Ascending aorta (tissue), 2 donors: Measurements from ENCODE around the gene PARD3B. TPM values are rescaled to one million over a fixed set of nuclear protein-coding genes. Genes with fewer than 3 reads are reported as not detected.
"Not testable (repeated sequence)": the region's sequence is repeated elsewhere in the genome, so short reads cannot be mapped to it uniquely, and the experiment has no call there.

ENCODE experiments used
- DNase-seq, 2 donors: peaks; one replicate each; pipeline ENCODE4 v3.0.0-alpha.2; 2019; ENCODE audit warnings: low spot score in 2 of 2
- H3K27ac ChIP-seq, 2 donors: fragments of 200-600 bp; sonication (generic); one replicate each; pipeline ENCODE4 v1.5.1; 2016 to 2017; ENCODE audit warnings: mild to moderate bottlenecking in 1 of 2
- H3K27me3 ChIP-seq: fragments of 200-600 bp; sonication (generic); one replicate; pipeline ENCODE4 v1.5.1; 2017
- H3K36me3 ChIP-seq, 2 donors: fragments of 200-600 bp; sonication (generic); one replicate each; pipeline ENCODE4 v1.5.1; 2016
- H3K4me1 ChIP-seq, 2 donors: fragments of 200-600 bp; sonication (generic); one replicate each; pipeline ENCODE4 v1.5.1; 2016 to 2017; ENCODE audit warnings: mild to moderate bottlenecking in 1 of 2
- H3K4me3 ChIP-seq, 2 donors: fragments of 200-600 bp; sonication (generic); one replicate each; pipeline ENCODE4 v1.5.1; 2016 to 2017; ENCODE audit warnings: mild to moderate bottlenecking in 1 of 2
- H3K9me3 ChIP-seq, 2 donors: fragments of 200-600 bp; sonication (generic); one replicate each; pipeline ENCODE4 v1.5.1; 2016
- CTCF ChIP-seq, 3 experiments: fragments of 200-600 bp in 2 of 3; fragments of 450-650 bp in 1 of 3; sonication (generic) in 2 of 3; IDR thresholded peaks; one replicate each; pipeline ENCODE4 v1.5.1; 2016 to 2019; ENCODE audit warnings: antibody characterized with exemption in 3 of 3, mild to moderate bottlenecking in 1 of 3, moderate library complexity in 1 of 3
- intact Hi-C: fragments of 100-400 bp; cut with DNase I; formaldehyde crosslinking; loops from one replicate; pipeline ENCODE4 v1.15.1; 2023
- total RNA-seq: library from RNA; depleted of rRNA; stranded (reverse); fragments of >200 nt; gene quantifications from one replicate; pipeline ENCODE4 v1.1.0, GENCODE V29; 2016

PARD3B gene
- total RNA-seq, 1 donor from 2014 or later = 9.5 TPM

DNA sequence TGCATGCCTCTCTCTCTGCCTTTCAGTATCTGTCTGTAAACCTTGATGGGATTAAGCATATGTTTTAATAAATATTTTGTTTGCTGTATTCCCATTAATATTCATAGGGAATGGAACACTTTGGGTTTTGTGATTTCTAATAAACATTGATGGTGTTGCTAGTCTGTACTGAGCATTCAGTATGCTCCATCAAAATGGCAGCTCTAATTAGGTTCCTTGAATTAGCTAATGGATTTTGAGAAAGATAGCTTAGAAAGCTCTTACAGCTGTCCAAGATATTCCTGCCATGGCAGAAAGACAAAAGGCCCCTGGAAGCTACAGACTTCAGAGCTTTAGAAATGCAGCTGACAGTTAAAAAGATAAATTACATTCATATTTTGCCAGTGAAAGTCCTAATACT is 937.8 kb downstream of the PARD3B start:
- no peaks in the 10 kb centered on the region for H3K27me3 ChIP-seq
- intact Hi-C loops = no loop called here
- no peaks in the 10 kb centered on the region for H3K4me1 ChIP-seq
- no peak overlapping the region for H3K4me3 ChIP-seq
- DNase-seq = no peak
- H3K9me3 ChIP-seq = no peaks in the 10 kb centered on the region
- H3K36me3 ChIP-seq = no peaks in the 10 kb centered on the region
- no peak overlapping the region for H3K27ac ChIP-seq
- no peak for TF ChIP-seq CTCF (IDR thresholded peaks at IDR 0.05)

- H3K36me3 ChIP-seq = no peaks in the 10 kb centered on the region
- no peak for TF ChIP-seq CTCF (IDR thresholded peaks at IDR 0.05)
- no peaks in the 10 kb centered on the region for H3K27me3 ChIP-seq
- no peaks in the 10 kb centered on the region for H3K4me1 ChIP-seq
- no peak overlapping the region for H3K27ac ChIP-seq
- H3K4me3 ChIP-seq = no peak overlapping the region
- H3K9me3 ChIP-seq = no peaks in the 10 kb centered on the region
- no peak for DNase-seq
- intact Hi-C loops = no loop called here
These were observed 938.9 kb downstream of the PARD3B start for GRCh38 chr2:205484215-205484614.

GRCh38 chr2:205484764-205485163 is 939.5 kb downstream of the PARD3B start:
- intact Hi-C loops = no loop called here
- Histone ChIP-seq H3K9me3 (no peaks in the 10 kb centered on the region), H3K4me1 (no peaks in the 10 kb centered on the region), H3K36me3 (no peaks in the 10 kb centered on the region), H3K27me3 (no peaks in the 10 kb centered on the region), H3K27ac (no peak overlapping the region), H3K4me3 (no peak overlapping the region)
- TF ChIP-seq CTCF (IDR thresholded peaks at IDR 0.05) = no peak
- DNase-seq = no peak

- H3K4me3 ChIP-seq, H3K36me3 ChIP-seq, DNase-seq, H3K27ac ChIP-seq, H3K9me3 ChIP-seq, H3K4me1 ChIP-seq, intact Hi-C loops, H3K27me3 ChIP-seq: not testable (repeated sequence)
These were observed 948.3 kb downstream of the PARD3B start for GRCh38 chr2:205493528-205493927.

DNA sequence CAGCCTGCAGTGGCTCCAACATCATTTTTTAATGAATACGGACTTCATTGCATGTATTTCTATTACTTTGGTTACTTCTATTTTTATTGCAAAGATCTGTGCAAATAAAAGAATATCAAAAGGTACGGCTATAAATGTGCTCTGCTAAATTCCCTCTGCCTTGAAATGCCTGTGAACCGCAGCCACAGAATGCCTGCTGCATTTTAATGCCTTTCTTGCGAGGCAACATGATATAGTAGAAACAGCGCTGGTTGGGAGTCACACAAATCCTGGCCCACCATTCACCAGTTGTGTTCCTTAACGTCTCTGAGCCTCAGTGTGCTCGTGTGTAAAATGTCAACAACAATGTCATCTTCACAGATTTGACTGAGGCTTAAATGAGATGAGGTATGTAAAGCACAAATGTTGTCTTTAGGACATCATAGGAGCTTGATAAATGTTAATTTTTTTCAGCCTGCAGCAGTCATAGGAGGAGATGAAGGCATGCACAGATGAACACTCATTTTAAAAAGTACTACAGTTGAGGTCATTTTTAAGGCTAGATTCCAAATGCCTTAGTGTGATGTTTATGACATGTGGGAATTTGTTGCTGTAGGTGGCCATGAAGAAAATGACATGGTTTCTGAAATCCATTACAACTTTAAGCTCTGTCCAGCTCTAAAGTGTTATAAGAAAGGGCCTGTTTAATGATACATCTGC is 949.4 kb downstream of the PARD3B start:
- Histone ChIP-seq H3K27ac (no peak overlapping the region), H3K36me3 (no peaks in the 10 kb centered on the region), H3K4me3 (no peak overlapping the region), H3K4me1 (no peaks in the 10 kb centered on the region), H3K9me3 (no peaks in the 10 kb centered on the region), H3K27me3 (no peaks in the 10 kb centered on the region)
- DNase-seq = no peak
- no peak for TF ChIP-seq CTCF (IDR thresholded peaks at IDR 0.05)
- intact Hi-C loops = no loop called here

GRCh38 chr2:205495819-205496218 is 950.5 kb downstream of the PARD3B start:
- Histone ChIP-seq H3K27me3 (no peaks in the 10 kb centered on the region), H3K9me3 (no peaks in the 10 kb centered on the region), H3K4me1 (no peaks in the 10 kb centered on the region), H3K4me3 (no peak overlapping the region), H3K27ac (no peak overlapping the region), H3K36me3 (peaks cover 0 to 8% of the 10 kb centered on the region in 2 donors)
- intact Hi-C loops = no loop called here
- no peak for TF ChIP-seq CTCF (IDR thresholded peaks at IDR 0.05)
- DNase-seq = no peak
